HG02938 (cell line): ENCODE results near the gene EI24.
"Not testable (repeated sequence)": the region's sequence is repeated elsewhere in the genome, so short reads cannot be mapped to it uniquely, and the experiment has no call there.

ENCODE experiments used
- ATAC-seq: cut with Tn5 transposase; IDR thresholded peaks from one replicate; pipeline ENCODE4 v1.9.1; 2021; ENCODE audit warnings: mild to moderate bottlenecking, moderate library complexity; ENCODE audit not compliant: unreplicated experiment

EI24 gene

DNA sequence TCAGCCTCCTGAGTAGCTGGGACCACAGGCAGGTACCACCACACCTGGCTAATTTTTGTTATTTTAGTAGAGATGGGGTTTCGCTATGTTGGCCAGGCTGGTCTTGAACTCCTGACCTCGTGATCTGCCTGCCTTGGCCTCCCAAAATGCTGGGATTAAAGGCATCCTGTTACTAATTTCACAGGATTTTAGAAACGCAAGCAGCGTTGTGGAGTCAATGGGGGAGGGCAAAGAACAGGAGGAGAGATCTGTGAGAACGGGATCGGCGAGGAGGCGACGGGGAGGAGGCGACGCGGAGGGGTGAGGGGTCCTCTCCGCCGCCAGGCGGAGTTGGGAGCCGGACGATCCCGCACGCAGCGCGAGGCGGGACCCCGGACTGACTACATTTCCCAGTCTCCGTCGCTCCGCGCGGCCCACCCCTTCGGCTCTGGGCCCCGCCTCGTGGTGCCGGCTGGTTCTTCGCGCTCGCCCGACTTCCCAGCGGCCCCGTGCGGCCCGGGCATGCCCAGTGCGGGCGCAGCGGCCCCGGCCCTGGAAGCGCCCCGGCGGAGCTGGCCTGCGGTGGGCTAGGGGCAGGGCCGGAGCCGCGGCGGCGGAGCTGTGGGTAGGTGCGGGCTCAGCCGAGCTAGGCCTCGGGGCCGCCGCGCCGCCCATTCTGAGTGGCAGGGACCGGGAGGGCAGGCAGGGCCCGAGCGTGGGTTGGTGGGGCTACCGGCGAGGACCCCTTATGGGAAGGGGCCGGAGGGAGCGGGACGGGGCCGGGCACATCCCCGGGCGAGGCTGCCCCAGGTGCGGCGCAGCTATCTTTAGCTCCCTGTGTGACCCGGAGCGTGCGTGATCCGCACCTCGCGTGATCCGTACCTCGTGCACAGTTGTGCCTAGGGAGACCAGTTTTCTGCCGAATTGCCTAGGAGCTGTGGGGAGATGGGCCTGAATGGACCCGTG lies at the start of gene EI24:
EI24 (plus strand) TSS at position 508 of the 945 bp plus-strand sequence. CDS start 3,051 bp downstream, outside the sequence.
- peak; percentile 88 for ATAC-seq

DNA sequence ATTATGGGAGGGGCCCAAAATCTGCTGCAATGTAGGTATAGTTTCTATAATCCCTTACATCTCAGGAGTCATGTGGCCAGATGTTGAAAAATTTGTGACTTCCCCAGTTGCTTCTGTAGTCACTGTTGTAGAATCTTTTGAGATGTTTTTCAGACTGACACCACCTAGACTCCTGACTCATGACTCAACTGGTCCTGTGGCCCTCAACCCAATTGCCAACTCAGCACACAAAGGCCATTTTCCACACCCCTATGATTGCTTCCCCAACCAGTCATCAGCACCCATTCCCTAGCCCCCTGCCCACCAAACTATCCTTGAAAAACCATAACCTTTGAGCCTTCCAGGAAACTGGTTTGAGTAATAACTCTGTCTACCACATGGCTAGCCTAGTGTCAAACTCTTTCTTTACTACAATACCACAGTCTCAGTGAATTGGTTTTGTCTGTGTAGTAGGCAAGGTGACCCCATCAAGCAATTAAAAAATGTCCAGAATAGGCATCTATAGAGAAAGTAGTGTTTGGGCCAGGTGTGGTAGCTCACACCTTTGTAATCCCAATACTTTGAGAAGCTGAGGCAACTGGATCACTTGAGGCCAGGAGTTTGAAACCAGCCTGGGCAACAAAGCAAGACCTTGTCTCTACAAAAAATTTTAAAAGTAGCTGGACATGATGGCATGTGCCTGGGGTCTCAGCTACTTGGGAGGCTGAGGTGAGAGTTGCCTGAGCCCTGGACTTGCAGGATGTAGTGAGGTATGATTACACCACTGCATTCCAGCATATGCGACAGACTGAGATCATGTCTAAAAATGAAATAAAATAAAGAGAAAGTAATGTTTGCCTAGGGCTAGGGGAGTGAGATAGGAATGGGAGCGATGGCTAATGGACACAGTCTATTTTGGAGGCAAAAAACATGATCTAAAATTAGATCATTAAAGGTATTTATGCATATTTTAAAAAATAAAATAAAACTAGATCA lies 49.1 kb upstream of the EI24 start:
- no peak for ATAC-seq

DNA sequence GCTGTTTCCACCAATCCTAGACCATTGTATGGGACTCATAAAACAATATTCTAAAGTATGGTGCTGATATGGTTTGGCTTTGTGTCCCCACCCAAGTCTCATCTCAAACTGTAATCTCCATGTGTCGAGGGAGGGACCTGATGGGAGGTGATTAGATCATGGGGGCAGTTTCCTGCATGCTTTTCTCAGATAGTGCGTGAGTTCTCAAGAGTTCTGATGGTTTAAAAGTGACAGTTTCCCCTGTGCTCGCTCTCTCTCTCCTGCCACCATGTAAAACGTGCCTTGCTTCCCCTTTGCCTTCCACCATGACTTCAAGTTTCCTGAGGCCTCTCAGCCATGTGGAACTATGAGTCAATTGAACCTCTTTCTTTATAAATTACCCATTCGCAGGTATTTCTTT lies 44.0 kb upstream of the EI24 start:
- ATAC-seq: no peak

DNA sequence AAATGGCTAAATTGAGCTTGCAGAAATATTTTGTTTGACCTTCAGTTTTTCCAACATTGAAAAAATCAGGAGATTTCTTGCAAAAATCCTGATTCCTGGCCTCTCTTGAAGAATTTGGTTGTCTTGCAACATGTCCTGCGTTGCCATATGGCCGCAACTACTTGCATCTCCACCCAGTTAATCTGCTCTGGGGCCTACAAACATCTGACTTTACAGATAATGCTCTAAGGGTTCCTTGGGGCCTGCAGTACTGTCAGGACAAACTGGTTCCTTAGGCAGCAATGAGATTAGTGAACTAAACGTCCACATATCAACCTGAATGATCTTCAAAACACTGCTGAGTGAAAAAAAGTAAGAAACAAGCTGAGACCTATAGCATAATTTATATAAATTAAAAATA lies 36.6 kb upstream of the EI24 start:
- ATAC-seq: no peak

DNA sequence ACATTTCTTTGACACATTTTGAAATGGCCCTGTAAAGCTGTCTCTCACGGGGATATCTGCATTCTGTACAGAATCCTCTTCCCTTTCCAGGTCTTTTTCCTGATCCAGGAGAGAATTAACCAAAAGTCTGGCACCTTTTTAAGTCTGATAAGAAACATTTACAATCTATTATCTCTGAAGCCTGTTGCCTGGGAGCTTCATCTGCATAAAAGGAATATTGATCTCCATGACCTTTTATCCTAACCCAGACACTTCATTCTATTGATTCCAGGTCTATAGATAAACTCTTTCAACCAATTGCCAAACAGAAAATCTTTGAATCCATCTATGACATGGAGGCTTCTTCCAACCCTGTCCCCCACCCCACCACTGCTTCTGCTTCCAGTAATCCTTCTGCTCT lies 33.7 kb upstream of the EI24 start:
- no peak for ATAC-seq

DNA sequence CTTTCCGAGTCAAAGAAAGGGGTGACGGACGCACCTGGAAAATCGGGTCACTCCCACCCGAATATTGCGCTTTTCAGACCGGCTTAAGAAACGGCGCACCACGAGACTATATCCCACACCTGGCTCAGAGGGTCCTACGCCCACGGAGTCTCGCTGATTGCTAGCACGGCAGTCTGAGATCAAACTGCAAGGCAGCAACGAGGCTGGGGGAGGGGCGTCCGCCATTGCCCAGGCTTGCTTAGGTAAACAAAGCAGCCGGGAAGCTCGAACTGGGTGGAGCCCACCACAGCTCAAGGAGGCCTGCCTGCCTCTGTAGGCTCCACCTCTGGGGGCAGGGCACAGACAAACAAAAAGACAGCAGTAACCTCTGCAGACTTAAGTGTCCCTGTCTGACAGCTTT lies 32.4 kb upstream of the EI24 start:
- ATAC-seq: not testable (repeated sequence)

DNA sequence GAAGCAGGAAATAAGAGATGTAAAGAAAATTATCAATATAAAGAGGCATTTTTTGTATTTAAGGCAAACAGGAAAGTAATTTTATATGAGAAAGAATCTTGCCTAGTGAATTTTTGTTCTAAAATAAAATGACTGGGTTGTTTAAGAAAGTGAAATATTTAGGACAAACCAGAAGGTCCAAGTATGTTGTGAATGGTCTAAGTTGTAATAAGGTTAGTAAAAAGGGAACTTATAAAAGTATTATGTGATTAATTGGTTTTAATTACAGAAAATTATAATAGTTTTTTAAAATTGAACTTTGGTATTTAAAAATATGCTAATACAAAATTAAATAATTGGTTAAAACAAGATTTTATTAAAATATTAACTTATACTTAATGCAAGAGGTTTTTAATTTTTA lies 26.6 kb upstream of the EI24 start:
- ATAC-seq: no peak

DNA sequence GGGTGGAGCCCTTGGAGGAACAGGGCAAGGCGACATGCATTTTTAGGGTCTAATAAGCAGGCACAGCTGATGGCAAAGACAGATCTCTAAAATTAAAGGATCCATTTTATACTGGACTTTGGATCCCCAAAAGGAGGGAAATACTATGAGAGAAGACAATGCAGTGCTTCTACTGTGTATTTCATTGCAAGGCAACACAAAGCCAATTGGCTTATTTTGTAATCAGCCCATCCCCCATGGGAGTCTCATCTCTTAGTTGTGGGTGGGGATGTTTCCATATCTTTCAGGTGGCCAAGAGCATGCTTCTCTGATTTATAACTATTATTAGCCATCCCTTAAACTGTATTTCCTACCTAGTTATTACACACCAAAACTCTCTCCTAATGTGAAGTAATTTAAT lies 18.5 kb upstream of the EI24 start:
- ATAC-seq: no peak

DNA sequence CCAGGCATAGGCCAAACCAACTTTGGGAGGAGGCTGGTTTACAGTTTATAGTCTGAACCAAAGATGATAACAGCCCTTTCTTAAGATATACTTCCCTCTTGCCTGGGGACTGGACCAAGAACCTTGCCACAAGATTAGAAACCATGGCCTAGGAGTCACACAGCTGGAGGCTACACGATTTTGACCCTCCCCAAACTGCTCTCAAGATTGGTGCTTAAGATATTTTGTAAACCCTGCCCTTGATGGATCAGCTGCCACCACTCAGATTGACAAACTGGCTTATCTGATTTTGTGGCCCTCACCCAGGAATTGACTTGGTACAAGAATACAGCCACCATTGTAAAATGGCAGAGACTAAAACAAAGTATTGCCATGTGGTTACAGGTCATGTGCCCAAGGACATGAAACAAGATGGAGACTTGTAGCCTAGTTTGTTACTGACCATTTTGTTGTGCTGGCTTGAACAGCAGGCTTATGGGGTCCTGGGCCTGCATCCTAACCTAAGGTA lies 17.4 kb upstream of the EI24 start:
- ATAC-seq: no peak

DNA sequence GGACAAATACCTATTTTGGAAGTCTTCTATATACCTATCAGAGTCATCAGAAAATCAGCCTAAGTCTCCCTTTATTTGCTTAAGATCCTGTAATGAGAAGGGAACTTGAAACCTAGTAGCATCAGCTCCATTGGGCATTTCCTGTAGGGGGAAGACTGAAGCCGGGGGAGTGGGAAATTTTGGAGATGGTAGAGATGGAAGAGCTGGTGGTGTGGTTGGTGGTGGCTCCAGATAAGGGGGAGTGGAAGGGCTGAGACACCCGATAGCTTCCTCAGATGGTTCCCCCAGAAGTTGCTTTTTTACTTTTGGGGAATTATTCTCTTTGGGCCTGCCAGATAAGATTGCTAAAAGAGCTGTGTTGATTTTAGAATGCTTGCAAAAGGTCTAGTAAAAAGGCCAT lies 16.4 kb upstream of the EI24 start:
- no peak for ATAC-seq

DNA sequence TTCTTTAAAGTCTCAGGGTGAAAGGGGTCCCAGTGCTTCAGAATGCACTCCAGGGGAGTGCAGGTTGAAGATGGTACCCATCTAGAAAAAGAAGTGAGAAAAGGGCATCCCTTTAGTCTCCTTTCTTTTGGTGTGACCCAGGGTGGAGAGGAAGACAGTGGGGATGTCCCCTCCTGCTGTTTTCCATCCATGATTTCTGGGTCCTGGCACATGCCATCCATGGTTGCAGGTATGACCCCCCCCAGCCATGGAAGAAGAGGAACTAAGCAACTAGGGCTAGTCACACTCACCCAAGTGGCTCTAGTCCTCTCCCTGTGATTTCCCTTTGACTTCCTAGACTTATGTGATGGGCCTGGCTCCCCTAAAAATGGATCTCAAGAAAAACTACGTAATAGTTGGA lies 15.9 kb upstream of the EI24 start:
- no peak for ATAC-seq

DNA sequence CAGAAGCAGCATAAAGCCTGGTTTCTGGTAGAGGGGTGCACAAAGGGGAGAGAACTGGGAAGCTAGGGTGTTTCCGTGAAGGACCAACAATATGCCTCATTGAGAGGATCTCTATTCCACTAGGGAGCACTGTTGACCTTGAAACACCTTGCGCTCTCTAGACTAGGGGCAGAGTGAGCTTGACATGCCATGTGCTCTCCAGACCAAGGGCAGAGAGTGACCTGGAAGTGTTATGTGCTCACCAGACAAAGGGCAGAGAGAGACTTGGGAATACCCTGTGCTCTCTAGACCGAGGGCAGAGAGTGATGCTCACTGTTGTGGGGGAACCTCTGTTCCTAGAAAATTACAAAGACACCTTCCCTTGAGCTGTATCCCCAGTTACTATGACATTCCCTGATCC lies 15.2 kb upstream of the EI24 start:
- ATAC-seq: no peak

DNA sequence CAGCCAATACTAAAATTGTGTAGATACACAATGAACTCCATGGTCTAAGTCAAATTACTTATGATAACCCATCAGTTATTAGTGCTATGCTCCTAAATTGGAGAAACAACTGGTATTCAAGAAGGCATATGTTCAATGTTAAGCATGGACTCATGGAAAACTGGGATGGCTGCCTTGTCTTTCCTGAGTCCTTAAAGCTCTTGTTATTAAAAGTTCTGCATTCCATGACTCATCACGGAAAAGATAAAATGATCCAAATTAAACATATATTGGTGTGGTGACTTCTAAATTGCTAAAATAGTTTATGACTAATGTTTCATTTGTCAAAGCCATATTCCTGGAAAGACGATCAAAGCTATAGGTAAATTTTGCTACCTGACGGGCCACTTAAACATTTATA lies 9.4 kb upstream of the EI24 start:
- no peak for ATAC-seq

DNA sequence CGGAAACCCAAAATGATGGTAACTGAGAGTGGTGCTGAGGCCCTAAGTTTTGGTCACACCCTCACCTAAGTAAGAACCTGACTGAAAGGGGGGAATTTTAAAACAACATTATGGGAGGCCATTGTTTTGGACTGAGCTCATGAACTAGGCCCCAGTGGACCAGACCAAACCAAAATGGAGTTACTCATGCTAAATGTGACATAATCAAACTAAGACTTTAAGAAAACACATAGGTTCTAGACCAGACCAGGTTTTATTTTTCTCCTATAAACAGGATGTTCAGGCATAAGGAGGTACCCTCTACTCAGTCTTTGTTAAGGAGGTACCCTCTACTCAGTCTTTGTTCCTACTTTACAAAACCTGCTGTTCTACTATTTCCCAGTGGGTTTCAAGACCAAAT lies 7.4 kb upstream of the EI24 start:
- ATAC-seq: no peak

DNA sequence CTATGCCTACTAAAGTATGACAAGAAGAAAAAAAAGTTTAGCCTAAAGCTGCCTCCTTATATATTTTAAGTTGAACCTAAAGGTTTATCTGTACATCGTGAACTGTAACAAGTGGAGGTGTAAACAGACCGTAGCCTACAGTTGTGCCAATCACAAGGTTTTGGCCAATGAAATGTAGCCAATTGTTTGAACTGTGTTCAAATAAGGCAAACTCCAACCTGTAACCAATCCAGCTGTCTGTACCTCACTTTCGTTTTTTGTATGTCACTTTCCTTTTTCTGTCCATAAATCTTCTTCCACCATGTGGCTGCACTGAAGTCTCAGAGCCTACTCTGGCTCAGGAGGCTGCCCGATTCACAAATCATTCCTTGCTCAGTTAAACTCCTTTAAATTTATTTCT lies 6.8 kb upstream of the EI24 start:
- no peak for ATAC-seq

DNA sequence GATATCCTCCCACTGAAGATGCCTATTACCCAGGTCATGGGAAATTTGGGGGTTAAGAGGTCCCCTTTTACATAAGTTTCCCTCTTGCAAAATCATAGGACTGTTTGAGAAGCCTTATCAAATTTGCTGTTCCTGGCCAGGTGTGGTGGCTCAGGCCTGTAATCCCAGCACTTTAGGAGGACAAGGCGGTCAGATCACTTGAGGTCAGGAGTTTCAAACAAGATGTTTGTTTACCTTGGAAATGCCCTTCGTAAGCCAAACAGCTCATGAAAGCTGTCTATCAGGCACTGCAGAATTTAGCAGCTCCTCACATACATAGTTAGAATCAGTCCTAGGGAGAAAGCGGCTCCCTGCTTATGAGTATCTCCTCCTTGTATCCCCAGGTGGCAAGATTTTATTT lies 4.9 kb upstream of the EI24 start:
- no peak for ATAC-seq

DNA sequence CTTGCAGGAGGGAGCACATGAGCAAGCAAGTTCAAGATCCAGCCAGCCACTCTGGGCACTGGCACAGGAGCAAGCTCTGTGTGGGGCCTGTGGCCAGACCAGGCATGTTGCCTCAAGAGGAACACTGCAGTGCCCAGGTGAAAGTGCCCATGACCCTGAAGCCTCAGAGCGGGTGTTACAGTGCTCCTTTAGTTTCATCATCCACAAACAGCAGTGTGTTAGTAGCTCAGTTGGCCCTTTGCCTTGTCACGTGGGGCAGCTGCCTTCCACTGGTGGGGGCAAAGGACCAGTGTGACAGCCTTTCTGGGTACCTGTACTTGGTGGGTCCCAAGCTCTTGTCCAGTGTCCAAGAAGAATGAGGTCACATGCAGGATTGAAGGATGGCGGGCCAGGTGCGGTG lies 3.0 kb upstream of the EI24 start:
- ATAC-seq: no peak

DNA sequence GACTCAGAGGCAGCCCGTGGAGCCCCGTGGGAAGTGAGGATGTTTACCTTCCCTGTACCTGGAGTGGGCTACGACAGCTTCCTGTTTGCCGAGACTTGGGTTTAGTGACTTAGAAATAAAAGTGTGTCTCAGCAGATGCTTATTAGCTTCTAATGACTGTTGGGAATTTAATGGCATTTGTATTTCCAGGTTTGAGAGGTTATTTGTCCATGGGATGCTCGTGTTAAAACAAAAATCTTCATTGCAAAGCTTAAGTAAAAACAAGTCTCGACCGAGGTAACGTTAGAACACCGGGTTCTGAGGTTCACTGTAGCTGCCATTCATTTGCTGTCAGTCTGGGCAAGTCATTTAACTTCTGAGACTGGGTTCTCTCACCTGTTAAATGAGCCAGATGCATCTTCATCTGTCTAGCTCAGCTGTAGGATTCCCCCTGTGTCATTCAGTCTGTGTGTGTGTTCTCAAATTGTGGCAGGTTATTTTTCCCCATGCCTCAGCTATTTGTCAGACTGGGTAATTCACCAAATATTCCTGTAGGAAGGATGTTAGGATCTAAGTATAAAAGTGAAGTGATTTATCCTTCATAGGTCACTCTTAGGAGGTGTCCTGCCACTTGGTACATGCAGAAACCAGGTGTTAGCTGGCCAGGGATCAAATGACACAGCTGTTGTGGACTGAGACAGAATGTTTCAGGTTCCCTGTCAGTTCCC lies 791 bp downstream of the EI24 start:
- ATAC-seq: peak; percentile 42

DNA sequence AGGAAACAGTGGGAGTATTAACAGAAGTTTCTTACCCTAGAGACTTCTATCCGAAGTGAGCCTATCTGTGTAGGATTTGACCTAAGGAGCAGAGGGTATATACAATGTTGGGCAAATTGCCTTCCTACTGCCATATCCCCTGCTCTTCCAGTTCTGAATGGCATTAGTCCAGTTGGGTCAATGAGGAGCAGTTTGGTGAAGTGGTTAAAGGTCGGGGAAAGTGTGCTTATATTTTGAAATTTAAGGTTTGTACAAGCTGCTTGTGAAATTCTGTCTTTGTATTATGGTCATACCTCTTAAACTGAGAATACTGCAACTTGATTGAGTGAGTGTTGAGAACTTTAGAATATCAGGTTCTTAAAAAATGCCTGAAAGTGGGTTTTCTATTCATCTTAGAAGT lies 1.7 kb downstream of the EI24 start:
- ATAC-seq: no peak

DNA sequence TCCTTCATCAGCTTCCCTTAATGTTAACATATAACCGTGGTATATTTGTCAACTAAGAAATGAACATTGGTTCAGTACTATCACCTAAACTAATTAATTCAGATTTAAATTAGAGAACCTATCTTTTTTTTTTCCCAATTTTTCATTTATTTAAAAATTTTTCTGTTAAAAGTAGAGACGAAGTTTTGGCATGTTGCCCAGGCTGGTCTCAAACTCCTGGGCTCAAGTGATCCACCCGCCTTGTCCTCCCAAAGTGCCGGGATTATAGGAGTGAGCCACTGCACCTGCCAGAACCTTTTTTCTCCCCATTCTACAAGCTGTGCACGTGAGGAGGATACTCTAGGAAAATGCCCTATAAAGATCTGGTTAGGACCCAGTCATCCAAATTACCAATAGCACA lies 3.6 kb downstream of the EI24 start:
- ATAC-seq: no peak

DNA sequence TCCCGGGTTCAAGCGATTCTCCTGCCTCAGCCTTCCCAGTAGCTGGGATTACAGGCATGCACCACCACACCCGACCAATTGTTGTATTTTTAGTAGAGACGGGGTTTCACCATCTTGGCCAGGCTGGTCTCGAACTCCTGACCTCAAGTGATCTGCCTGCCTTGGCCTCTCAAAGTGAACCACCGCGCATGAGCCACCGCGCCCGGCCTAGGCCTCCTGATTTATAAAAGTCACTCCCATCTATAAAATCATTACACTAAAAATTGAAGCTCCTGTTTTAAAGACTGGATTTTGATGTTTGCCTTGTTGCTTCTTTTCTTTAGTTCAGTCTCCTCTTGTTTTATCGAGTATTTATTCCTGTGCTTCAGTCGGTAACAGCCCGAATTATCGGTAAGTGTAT lies 7.9 kb downstream of the EI24 start:
- not testable (repeated sequence) for ATAC-seq
